CD4-positive, CD25-positive, alpha-beta regulatory T cell (primary cell): ENCODE results near the gene NRAP. TPM values are rescaled to one million over a fixed set of nuclear protein-coding genes. Genes with fewer than 3 reads are reported as not detected.

Source experiments
- ATAC-seq, 2 donors: fragments of 150-1000 bp; cut with Tn5 transposase; one replicate each; pipeline ENCODE4 v1.10.0; 2021; ENCODE audit warnings: low read depth in 2 of 2, moderate number of reproducible peaks in 2 of 2, moderate library complexity in 1 of 2
- DNase-seq, 3 donors: peaks; one replicate each; pipeline versions ENCODE4 v3.0.0 to v3.0.0-alpha.2; 2012 to 2022; ENCODE audit warnings: mixed read lengths in 1 of 3
- H3K27ac ChIP-seq: one replicate; pipeline ENCODE4 v1.7.0; 2013; ENCODE audit warnings: mild to moderate bottlenecking, low read length; ENCODE audit not compliant: insufficient read depth, poor library complexity, severe bottlenecking
- H3K27me3 ChIP-seq: one replicate; pipeline ENCODE4 v1.7.0; 2013; ENCODE audit warnings: low read length; ENCODE audit not compliant: control insufficient read depth, insufficient read depth
- H3K36me3 ChIP-seq: one replicate; pipeline ENCODE4 v1.7.0; 2013; ENCODE audit warnings: mild to moderate bottlenecking, low read length, moderate library complexity; ENCODE audit not compliant: control insufficient read depth, insufficient read depth
- H3K4me1 ChIP-seq: 2 replicates; pipeline ENCODE4 v1.7.0; 2013; ENCODE audit warnings: mild to moderate bottlenecking, low read length; ENCODE audit not compliant: insufficient read depth, control insufficient read depth, poor library complexity, severe bottlenecking
- H3K4me3 ChIP-seq: one replicate; pipeline ENCODE4 v1.7.0; 2013; ENCODE audit warnings: low read depth, mild to moderate bottlenecking, low read length, moderate library complexity
- H3K9me3 ChIP-seq, 2 experiments: 1 replicate in 1 of 2; 2 replicates in 1 of 2; pipeline ENCODE4 v1.7.0; 2013; ENCODE audit warnings: low read length in 2 of 2, mild to moderate bottlenecking in 1 of 2, moderate library complexity in 1 of 2; ENCODE audit not compliant: control insufficient read depth in 2 of 2
- H3K27ac Mint-ChIP-seq, 3 donors: one replicate each; pipeline ENCODE4 v1.8.0; 2020 to 2022; ENCODE audit warnings: mild to moderate bottlenecking in 3 of 3, mixed read lengths in 3 of 3, moderate library complexity in 2 of 3
- H3K27me3 Mint-ChIP-seq: one replicate; pipeline ENCODE4 v1.8.0; 2022; ENCODE audit warnings: mild to moderate bottlenecking, mixed read lengths
- H3K36me3 Mint-ChIP-seq: one replicate; pipeline ENCODE4 v1.8.0; 2020; ENCODE audit warnings: mixed read lengths
- H3K4me1 Mint-ChIP-seq, 4 donors: one replicate each; pipeline ENCODE4 v1.8.0; 2020 to 2022; ENCODE audit warnings: mixed read lengths in 4 of 4, mild to moderate bottlenecking in 1 of 4
- H3K4me3 Mint-ChIP-seq, 4 donors: one replicate each; pipeline ENCODE4 v1.8.0; 2020 to 2022; ENCODE audit warnings: mild to moderate bottlenecking in 4 of 4, mixed read lengths in 4 of 4, moderate library complexity in 3 of 4
- H3K9me3 Mint-ChIP-seq, 7 donors: one replicate each; pipeline ENCODE4 v1.8.0; 2020 to 2022; ENCODE audit warnings: mixed read lengths in 7 of 7, mild to moderate bottlenecking in 3 of 7, moderate library complexity in 2 of 7
- polyA plus RNA-seq, 4 donors: library from polyadenylated mRNA; unstranded; fragments of 300-500 nt; fragmentation: Illumina TruSeq; gene quantifications; one replicate each; pipeline ENCODE4 v1.2.3, GENCODE V29; 2021
- total RNA-seq: library from RNA; stranded (reverse); gene quantifications from one replicate; pipeline ENCODE4 v1.2.3, GENCODE V29; 2022

NRAP gene
- total and polyA plus RNA-seq, 5 donors from 2014 or later, result not detected

DNA sequence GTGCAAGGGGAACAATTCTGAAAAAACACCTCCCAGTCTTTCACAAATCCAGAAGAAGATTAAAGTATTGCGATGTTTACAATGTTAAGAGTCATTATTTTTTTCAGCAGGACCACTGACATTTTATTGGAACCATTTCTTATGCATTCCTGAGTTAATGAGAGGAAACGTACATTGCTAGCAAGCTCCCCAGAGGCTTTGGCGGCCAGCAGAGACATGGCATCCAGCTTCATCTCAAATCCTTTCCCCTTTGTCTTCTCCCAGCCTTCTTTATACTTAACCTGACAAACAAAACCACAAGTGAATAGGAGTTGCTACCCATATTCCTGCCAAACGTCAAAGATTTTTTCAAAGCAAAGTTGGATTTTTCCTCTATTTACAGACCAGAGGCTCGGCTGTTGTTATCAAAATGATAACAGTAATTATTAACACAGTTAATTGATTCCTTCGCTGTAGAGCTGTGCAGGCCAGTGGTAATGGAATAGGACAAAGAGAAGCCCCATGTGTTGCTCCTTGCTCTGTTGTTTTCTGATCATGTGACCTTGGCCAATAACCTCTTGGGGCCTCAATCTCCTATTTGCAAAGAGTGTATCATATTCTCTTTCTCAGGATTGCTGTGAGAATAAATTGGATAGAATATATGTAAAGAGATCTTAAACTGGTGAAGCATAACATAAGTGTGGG is 32.0 kb downstream of the NRAP start:
- Mint-ChIP-seq H3K4me1 (no peaks in the 10 kb centered on the region), H3K36me3 (no peaks in the 10 kb centered on the region), H3K4me3 (no peak overlapping the region), H3K27me3 (peaks cover 12% of the 10 kb centered on the region), H3K9me3 (peaks cover 0 to 5% (median 0%) of the 10 kb centered on the region in 7 donors), H3K27ac (no peak overlapping the region)
- DNase-seq (no peak), ATAC-seq (no peak)
- Histone ChIP-seq H3K4me1 (no peaks in the 10 kb centered on the region), H3K27me3 (peaks cover 3% of the 10 kb centered on the region), H3K27ac (no peak overlapping the region), H3K9me3 (no peaks in the 10 kb centered on the region), H3K4me3 (no peak overlapping the region), H3K36me3 (no peaks in the 10 kb centered on the region)

GRCh38 chr10:113630929-113631533 is 32.8 kb downstream of the NRAP start:
- ATAC-seq (no peak), DNase-seq (no peak)
- no peaks in the 10 kb centered on the region for H3K4me1 Mint-ChIP-seq
- peaks cover 3% of the 10 kb centered on the region for H3K27me3 ChIP-seq
- no peaks in the 10 kb centered on the region for H3K4me1 ChIP-seq
- H3K36me3 Mint-ChIP-seq, result no peaks in the 10 kb centered on the region
- H3K27ac Mint-ChIP-seq, result no peak overlapping the region
- H3K9me3 ChIP-seq, result no peaks in the 10 kb centered on the region
- H3K27me3 Mint-ChIP-seq, result peaks cover 12% of the 10 kb centered on the region
- no peaks in the 10 kb centered on the region for H3K36me3 ChIP-seq
- H3K9me3 Mint-ChIP-seq, result peaks cover 0 to 5% (median 0%) of the 10 kb centered on the region in 7 donors
- no peak overlapping the region for H3K27ac ChIP-seq
- no peak overlapping the region for H3K4me3 Mint-ChIP-seq
- H3K4me3 ChIP-seq, result no peak overlapping the region

DNA sequence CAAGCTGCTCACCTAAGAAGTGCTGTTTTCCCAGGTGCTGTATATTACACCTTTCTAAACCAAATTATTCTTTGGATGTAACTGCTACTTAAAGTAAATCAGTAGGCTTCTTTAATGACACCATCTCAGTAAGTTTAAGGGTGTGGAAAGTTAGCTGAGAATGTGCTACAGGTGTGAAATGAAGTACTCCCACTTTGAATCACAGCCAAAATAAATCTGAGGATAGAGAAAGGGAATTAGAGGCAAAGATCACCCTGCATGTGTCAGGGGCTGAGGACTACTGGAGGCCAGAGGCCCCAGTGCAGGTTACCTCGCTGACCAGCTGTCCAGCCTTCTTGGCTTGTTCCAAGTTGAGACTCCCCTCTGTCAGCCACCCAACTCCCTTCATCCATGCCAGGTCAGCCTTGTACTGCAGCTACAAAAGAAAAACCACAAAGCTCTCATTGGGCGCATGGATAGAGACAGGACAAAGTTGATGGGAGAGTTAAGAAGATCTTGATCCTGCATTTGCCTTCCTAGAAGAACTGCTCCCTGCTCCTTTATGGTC is 35.2 kb downstream of the NRAP start:
- DNase-seq, result no peak
- no peak overlapping the region for H3K27ac ChIP-seq
- H3K4me1 Mint-ChIP-seq, result no peaks in the 10 kb centered on the region
- H3K4me1 ChIP-seq, result no peaks in the 10 kb centered on the region
- ATAC-seq, result no peak
- H3K4me3 Mint-ChIP-seq, result no peak overlapping the region
- no peaks in the 10 kb centered on the region for H3K36me3 Mint-ChIP-seq
- H3K36me3 ChIP-seq, result no peaks in the 10 kb centered on the region
- no peak overlapping the region for H3K4me3 ChIP-seq
- H3K9me3 ChIP-seq, result no peaks in the 10 kb centered on the region
- H3K27me3 ChIP-seq, result peaks cover 3% of the 10 kb centered on the region
- H3K27me3 Mint-ChIP-seq, result peaks cover 12% of the 10 kb centered on the region
- H3K9me3 Mint-ChIP-seq, result peaks cover 0 to 5% (median 0%) of the 10 kb centered on the region in 7 donors
- no peak overlapping the region for H3K27ac Mint-ChIP-seq

- H3K4me1 ChIP-seq, result no peaks in the 10 kb centered on the region
- no peaks in the 10 kb centered on the region for H3K9me3 ChIP-seq
- H3K27me3 ChIP-seq, result peaks cover 3% of the 10 kb centered on the region
- no peak for ATAC-seq
- H3K4me1 Mint-ChIP-seq, result no peaks in the 10 kb centered on the region
- no peaks in the 10 kb centered on the region for H3K36me3 Mint-ChIP-seq
- no peak overlapping the region for H3K27ac Mint-ChIP-seq
- H3K4me3 Mint-ChIP-seq, result no peak overlapping the region
- no peak for DNase-seq
- no peak overlapping the region for H3K27ac ChIP-seq
- H3K4me3 ChIP-seq, result no peak overlapping the region
- peaks cover 0 to 3% (median 0%) of the 10 kb centered on the region in 7 donors for H3K9me3 Mint-ChIP-seq
- peaks cover 13% of the 10 kb centered on the region for H3K27me3 Mint-ChIP-seq
- H3K36me3 ChIP-seq, result no peaks in the 10 kb centered on the region
These were observed 36.0 kb downstream of the NRAP start for GRCh38 chr10:113627836-113628235.

- Mint-ChIP-seq H3K27me3 (peaks cover 13% of the 10 kb centered on the region), H3K4me3 (no peak overlapping the region), H3K36me3 (no peaks in the 10 kb centered on the region), H3K4me1 (no peaks in the 10 kb centered on the region), H3K9me3 (peaks cover 0 to 2% (median 0%) of the 10 kb centered on the region in 7 donors), H3K27ac (no peak overlapping the region)
- Histone ChIP-seq H3K4me3 (no peak overlapping the region), H3K27ac (no peak overlapping the region), H3K36me3 (no peaks in the 10 kb centered on the region), H3K27me3 (peaks cover 5% of the 10 kb centered on the region), H3K4me1 (no peaks in the 10 kb centered on the region), H3K9me3 (no peaks in the 10 kb centered on the region)
- no peak for ATAC-seq
- no peak for DNase-seq
These were observed 37.0 kb downstream of the NRAP start for GRCh38 chr10:113626809-113627355.

- H3K4me1 Mint-ChIP-seq, result no peaks in the 10 kb centered on the region
- Histone ChIP-seq H3K4me3 (no peak overlapping the region), H3K27ac (no peak overlapping the region), H3K36me3 (no peaks in the 10 kb centered on the region), H3K4me1 (no peaks in the 10 kb centered on the region), H3K27me3 (peaks cover 5% of the 10 kb centered on the region), H3K9me3 (no peaks in the 10 kb centered on the region)
- no peaks in the 10 kb centered on the region for H3K36me3 Mint-ChIP-seq
- no peak for ATAC-seq
- peaks cover 13% of the 10 kb centered on the region for H3K27me3 Mint-ChIP-seq
- peaks cover 0 to 2% (median 0%) of the 10 kb centered on the region in 7 donors for H3K9me3 Mint-ChIP-seq
- no peak for DNase-seq
- no peak overlapping the region for H3K27ac Mint-ChIP-seq
- H3K4me3 Mint-ChIP-seq, result no peak overlapping the region
These were observed 38.2 kb downstream of the NRAP start for GRCh38 chr10:113625461-113626186.

GRCh38 chr10:113622831-113623230 is 41.0 kb downstream of the NRAP start:
- no peaks in the 10 kb centered on the region for H3K4me1 Mint-ChIP-seq
- no peak overlapping the region for H3K27ac ChIP-seq
- no peaks in the 10 kb centered on the region for H3K36me3 Mint-ChIP-seq
- peaks cover 16% of the 10 kb centered on the region for H3K27me3 Mint-ChIP-seq
- ATAC-seq, result no peak
- no peak for DNase-seq
- no peak overlapping the region for H3K4me3 Mint-ChIP-seq
- H3K4me1 ChIP-seq, result no peaks in the 10 kb centered on the region
- no peaks in the 10 kb centered on the region for H3K9me3 ChIP-seq
- no peaks in the 10 kb centered on the region for H3K9me3 Mint-ChIP-seq
- no peak overlapping the region for H3K4me3 ChIP-seq
- H3K27ac Mint-ChIP-seq, result no peak overlapping the region
- H3K36me3 ChIP-seq, result no peaks in the 10 kb centered on the region
- peaks cover 9% of the 10 kb centered on the region for H3K27me3 ChIP-seq
